Kidney (tissue), 14 donors: ENCODE measurements around the gene ACAA2. TPM values are rescaled to one million over a fixed set of nuclear protein-coding genes. Genes with fewer than 3 reads are reported as not detected.

ENCODE experiments used
- DNase-seq, 5 donors: peaks; one replicate each; pipeline ENCODE4 v3.0.0-alpha.2; 2013 to 2020
- FAIRE-seq: peaks from 2 replicates; lab custom pipeline; 2012; peaks lifted over from hg19 to GRCh38; lab: Jason Lieb, UNC
- H3K27ac ChIP-seq, 2 donors: one replicate each; pipeline ENCODE4 v1.7.0; 2013; ENCODE audit warnings: low read depth in 2 of 2, low read length in 2 of 2, inconsistent platforms in 1 of 2
- H3K27me3 ChIP-seq: one replicate; pipeline ENCODE4 v1.7.1; 2013; ENCODE audit warnings: low read length, inconsistent platforms; ENCODE audit not compliant: control insufficient read depth, insufficient read depth
- H3K36me3 ChIP-seq, 3 donors: one replicate each; pipeline versions ENCODE4 v1.7.0 to v1.7.1; 2013; ENCODE audit warnings: low read length in 3 of 3, control low read depth in 1 of 3, inconsistent platforms in 1 of 3; ENCODE audit not compliant: insufficient read depth in 3 of 3, control insufficient read depth in 2 of 3
- H3K4me1 ChIP-seq, 3 donors: one replicate each; pipeline versions ENCODE4 v1.7.0 to v1.7.1; 2013; ENCODE audit warnings: low read length in 3 of 3, inconsistent platforms in 1 of 3, low read depth in 1 of 3; ENCODE audit not compliant: control insufficient read depth in 2 of 3, insufficient read depth in 2 of 3
- H3K4me3 ChIP-seq, 3 donors: one replicate each; pipeline versions ENCODE4 v1.7.0 to v1.8.1; 2013; ENCODE audit warnings: low read length in 3 of 3, control low read depth in 1 of 3, inconsistent platforms in 1 of 3
- H3K9ac ChIP-seq, 3 donors: one replicate each; pipeline versions ENCODE4 v1.7.0 to v1.7.1; 2013; ENCODE audit warnings: low read length in 3 of 3, control low read depth in 1 of 3, inconsistent platforms in 1 of 3
- H3K9me3 ChIP-seq, 3 donors: one replicate each; pipeline versions ENCODE4 v1.7.0 to v1.7.1; 2013; ENCODE audit warnings: low read length in 3 of 3, control low read depth in 1 of 3, inconsistent platforms in 1 of 3; ENCODE audit not compliant: control insufficient read depth in 2 of 3, insufficient read depth in 1 of 3
- CTCF ChIP-seq: IDR thresholded peaks from 3 replicates; pipeline ENCODE4 v1.5.1; 2012; ENCODE audit warnings: mild to moderate bottlenecking, moderate library complexity, borderline replicate concordance; ENCODE audit not compliant: insufficient read depth; ENCODE audit errors: extremely low read depth
- intact Hi-C: fragments of 100-400 bp; cut with DNase I; formaldehyde crosslinking; loops from one replicate; pipeline ENCODE4 v1.11.1; 2022
- polyA plus RNA-seq: library from polyadenylated mRNA; stranded (reverse); fragments of 350-450 nt; fragmentation: Illumina TruSeq; extraction: RNeasy Lipid Tissue Mini Kit (QIAGEN cat#74804); gene quantifications from one replicate; pipeline ENCODE4 v1.2.3, GENCODE V29; 2014; ENCODE audit warnings: low read depth, low replicate concordance; ENCODE audit not compliant: insufficient read depth
- total RNA-seq: library from RNA; stranded (reverse); fragmentation: NEBNext Ultra II Directional; extraction: Animal tissue kit (Norgen Biotek cat#: 25700); gene quantifications from one replicate; pipeline ENCODE4 v1.2.1, GENCODE V29; 2021
- donor health status: control.
- donor health status: control.
- donor health status: control.
- donor health status: control.
- donor health status: control.
- donor health status: DM: yes; HTN: yes; CAD: no.
- donor health status: Normal renal cell carcinoma (clear cell type).

Gene ACAA2
- total and polyA plus RNA-seq, 2 donors from 2014 or later = 115 to 566 TPM

GRCh38 chr18:49767111-49768050 is 46.0 kb downstream of the ACAA2 start:
- peaks cover 0 to 4% (median 2%) of the 10 kb centered on the region in 3 donors for H3K4me1 ChIP-seq
- H3K36me3 ChIP-seq = no peaks in the 10 kb centered on the region
- intact Hi-C loops = no loop called here
- no peak overlapping the region for H3K9ac ChIP-seq
- no peak for TF ChIP-seq CTCF
- FAIRE-seq (no peak), DNase-seq (peak in 1 of 5 donors; percentile 36)
- H3K4me3 ChIP-seq = no peak overlapping the region
- no peaks in the 10 kb centered on the region for H3K9me3 ChIP-seq
- no peaks in the 10 kb centered on the region for H3K27me3 ChIP-seq
- H3K27ac ChIP-seq = no peak overlapping the region

- TF ChIP-seq CTCF = no peak
- Histone ChIP-seq H3K27ac (no peak overlapping the region), H3K4me3 (no peak overlapping the region), H3K9ac (no peak overlapping the region), H3K4me1 (peaks cover 0 to 4% (median 2%) of the 10 kb centered on the region in 3 donors), H3K36me3 (no peaks in the 10 kb centered on the region), H3K9me3 (no peaks in the 10 kb centered on the region), H3K27me3 (no peaks in the 10 kb centered on the region)
- FAIRE-seq = no peak
- intact Hi-C loops = no loop called here
- DNase-seq = no peak
Measured at GRCh38 chr18:49766646-49767045, 46.7 kb downstream of the ACAA2 start.

- FAIRE-seq (no peak), DNase-seq (no peak)
- no peak for TF ChIP-seq CTCF
- no peak overlapping the region for H3K9ac ChIP-seq
- no peaks in the 10 kb centered on the region for H3K9me3 ChIP-seq
- H3K4me3 ChIP-seq = no peak overlapping the region
- H3K27me3 ChIP-seq = no peaks in the 10 kb centered on the region
- H3K4me1 ChIP-seq = peaks cover 0 to 4% (median 0%) of the 10 kb centered on the region in 3 donors
- intact Hi-C loops = no loop called here
- no peaks in the 10 kb centered on the region for H3K36me3 ChIP-seq
- no peak overlapping the region for H3K27ac ChIP-seq
Measured at GRCh38 chr18:49764032-49764431, 49.3 kb downstream of the ACAA2 start.
